ENCODE data around the gene RIN1. TPM values are rescaled to one million over a fixed set of nuclear protein-coding genes. Genes with fewer than 3 reads are reported as not detected.

Gene RIN1
- total and polyA plus RNA-seq, 2 of the 13 experiments (the other 11 are each of a cell fraction or from before 2014, with no cell fraction given): 2.4 to 4.1 TPM

DNA sequence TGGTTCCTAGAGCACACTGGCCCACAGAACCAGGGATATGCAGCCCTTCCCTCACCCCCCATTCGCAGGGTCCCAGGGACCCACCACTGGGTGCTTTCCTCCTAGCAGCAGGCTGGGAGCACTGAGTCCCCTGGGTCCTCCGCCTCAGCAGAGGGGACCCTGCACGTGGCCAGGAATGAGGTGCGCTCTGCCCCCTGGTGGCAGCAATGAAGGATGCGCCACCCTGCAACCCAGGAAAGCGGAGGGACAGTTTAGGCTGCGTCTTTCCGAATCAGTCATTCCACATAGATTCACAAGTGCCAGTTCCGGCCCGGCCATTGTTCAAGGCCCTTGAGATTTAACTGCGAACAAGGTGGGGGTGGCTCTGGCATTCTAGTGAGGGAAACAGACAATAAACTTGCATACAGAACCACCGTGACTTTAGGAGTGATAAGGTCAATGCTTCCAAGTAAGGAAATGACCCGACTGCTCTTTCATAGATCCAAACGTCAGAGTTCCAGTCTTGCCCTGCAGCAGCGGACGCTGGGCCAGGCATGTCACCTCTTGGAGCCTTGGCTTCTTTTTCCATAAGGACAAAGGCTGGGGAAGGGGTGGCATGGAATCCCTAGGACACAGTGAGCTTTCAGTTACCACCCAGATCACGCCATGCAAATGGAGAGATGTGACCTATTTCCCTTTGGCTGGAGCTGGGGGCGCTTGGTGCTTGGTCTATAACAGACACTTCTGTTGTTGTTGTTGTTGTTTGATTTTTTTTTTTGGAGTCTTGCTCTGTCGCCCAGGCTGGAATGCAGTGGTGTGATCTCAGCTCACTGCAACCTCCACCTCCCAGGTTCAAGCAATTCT lies 7.7 kb downstream of the RIN1 start:
- BruUV-seq (replicated peaks): no TSS peak
- Histone ChIP-seq H3K4me1 (ENCODE audit: insufficient read depth, low read length) (peaks cover 57% of the 10 kb centered on the region), H3K9me3 (ENCODE audit: low read length) (no peaks in the 10 kb centered on the region), H3K9ac (ENCODE audit: insufficient read depth, low read depth, low read length) (peak overlapping the region; percentile 53), H3K36me3 (replicated peaks in 1 of 2; ENCODE audit: control insufficient read depth in 1 of 2, insufficient read depth in 2 of 2, low read length in 2 of 2) (no peaks in the 10 kb centered on the region), H3K4me2 (ENCODE audit: low read depth, low read length) (peak overlapping the region; percentile 100), H4K20me1 (ENCODE audit: insufficient read depth, low read length) (no peaks in the 10 kb centered on the region), H2AFZ (ENCODE audit: low read length) (peak overlapping the region; percentile 79), H3K27ac (ENCODE audit: extremely low read length, insufficient read depth, low read length) (peak overlapping the region; percentile 45), H3K79me2 (ENCODE audit: insufficient read depth, low read length) (no peaks in the 10 kb centered on the region), H3K4me3 (replicated peaks in 1 of 3; ENCODE audit: insufficient read depth in 1 of 3, low read depth in 2 of 3, low read length in 3 of 3) (peak overlapping the region; percentile 36 to 76 (median 47)), H3K27me3 (ENCODE audit: control insufficient read depth in 1 of 2, insufficient read depth in 2 of 2, low read length in 2 of 2) (peaks cover 0 to 17% of the 10 kb centered on the region in 2 experiments; a peak in 3 of 5 replicates)
- ChIA-PET CTCF (ENCODE audit: low intra/inter-chr PET ratio, low total read pairs) (interaction anchor here (1.0 to 3.4 kb wide), 6 partner anchors 8 to 106 kb away, joined by 3 to 68 read pairs (median 6); no protein-coding TSS in a partner anchor), POLR2A (interaction anchor here (0.9 to 4.0 kb wide), 3 partner anchors 12 to 39 kb away, joined by 3 to 35 read pairs (median 3); partner anchors contain the start of genes CD248 and YIF1A)
- DNase-seq (ENCODE audit: low spot score) (peak; percentile 71), FAIRE-seq (peak; percentile 73), ATAC-seq (peak; percentile 85)
- 2% methylated on average over 11 of the region's 19 CpGs for WGBS (ENCODE audit: low lambda C conversion rate)
- in situ Hi-C loops (cut with HindIII; ENCODE audit: extremely low pct_ligation_motif_present, low pct_unique_long_range_greater_than_20kb) (loop anchor here (5.0 kb wide), 1 partner anchor 36 kb away; the partner anchor contains the start of gene TMEM151A), intact Hi-C loops (cut with micrococcal nuclease; ENCODE audit: unreplicated experiment) (loop anchor here (1.0 to 5.0 kb wide), 2 partner anchors 17 to 546 kb away; partner anchors contain the start of gene AP5B1)
- TF ChIP-seq ZFP62 (CRISPR knock-in tag; IDR thresholded peaks at IDR 0.05): no peak
- TF ChIP-seq, protein P1, sequence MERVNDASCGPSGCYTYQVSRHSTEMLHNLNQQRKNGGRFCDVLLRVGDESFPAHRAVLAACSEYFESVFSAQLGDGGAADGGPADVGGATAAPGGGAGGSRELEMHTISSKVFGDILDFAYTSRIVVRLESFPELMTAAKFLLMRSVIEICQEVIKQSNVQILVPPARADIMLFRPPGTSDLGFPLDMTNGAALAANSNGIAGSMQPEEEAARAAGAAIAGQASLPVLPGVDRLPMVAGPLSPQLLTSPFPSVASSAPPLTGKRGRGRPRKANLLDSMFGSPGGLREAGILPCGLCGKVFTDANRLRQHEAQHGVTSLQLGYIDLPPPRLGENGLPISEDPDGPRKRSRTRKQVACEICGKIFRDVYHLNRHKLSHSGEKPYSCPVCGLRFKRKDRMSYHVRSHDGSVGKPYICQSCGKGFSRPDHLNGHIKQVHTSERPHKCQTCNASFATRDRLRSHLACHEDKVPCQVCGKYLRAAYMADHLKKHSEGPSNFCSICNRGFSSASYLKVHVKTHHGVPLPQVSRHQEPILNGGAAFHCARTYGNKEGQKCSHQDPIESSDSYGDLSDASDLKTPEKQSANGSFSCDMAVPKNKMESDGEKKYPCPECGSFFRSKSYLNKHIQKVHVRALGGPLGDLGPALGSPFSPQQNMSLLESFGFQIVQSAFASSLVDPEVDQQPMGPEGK (CRISPR knock-in tag; IDR thresholded peaks at IDR 0.05): peak; percentile 63
- TF ChIP-seq, protein P2, sequence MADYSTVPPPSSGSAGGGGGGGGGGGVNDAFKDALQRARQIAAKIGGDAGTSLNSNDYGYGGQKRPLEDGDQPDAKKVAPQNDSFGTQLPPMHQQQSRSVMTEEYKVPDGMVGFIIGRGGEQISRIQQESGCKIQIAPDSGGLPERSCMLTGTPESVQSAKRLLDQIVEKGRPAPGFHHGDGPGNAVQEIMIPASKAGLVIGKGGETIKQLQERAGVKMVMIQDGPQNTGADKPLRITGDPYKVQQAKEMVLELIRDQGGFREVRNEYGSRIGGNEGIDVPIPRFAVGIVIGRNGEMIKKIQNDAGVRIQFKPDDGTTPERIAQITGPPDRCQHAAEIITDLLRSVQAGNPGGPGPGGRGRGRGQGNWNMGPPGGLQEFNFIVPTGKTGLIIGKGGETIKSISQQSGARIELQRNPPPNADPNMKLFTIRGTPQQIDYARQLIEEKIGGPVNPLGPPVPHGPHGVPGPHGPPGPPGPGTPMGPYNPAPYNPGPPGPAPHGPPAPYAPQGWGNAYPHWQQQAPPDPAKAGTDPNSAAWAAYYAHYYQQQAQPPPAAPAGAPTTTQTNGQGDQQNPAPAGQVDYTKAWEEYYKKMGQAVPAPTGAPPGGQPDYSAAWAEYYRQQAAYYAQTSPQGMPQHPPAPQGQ (CRISPR knock-in tag; IDR thresholded peaks at IDR 0.05; ENCODE audit: borderline replicate concordance): no peak
- TF ChIP-seq POGZ (CRISPR knock-in tag; IDR thresholded peaks at IDR 0.05): no peak
- TF ChIP-seq CREM (IDR thresholded peaks at IDR 0.05): no peak
- TF ChIP-seq CREM (CRISPR knock-in tag; IDR thresholded peaks at IDR 0.05): no peak
- TF ChIP-seq RELA (CRISPR knock-in tag; IDR thresholded peaks at IDR 0.05): 0 out of 2 replicates have a peak, but pooled peaks have one; percentile 19
- no peak for TF ChIP-seq LBX2 (CRISPR knock-in tag; IDR thresholded peaks at IDR 0.05; ENCODE audit: borderline replicate concordance)
- no peak for TF ChIP-seq HNRNPK (IDR thresholded peaks at IDR 0.05; ENCODE audit: low read depth, low read length, poor library complexity, severe bottlenecking)
- no peak; the same call in 1 of the 2 replicates for TF ChIP-seq ZNF224 (CRISPR knock-in tag; IDR thresholded peaks at IDR 0.05)
- no peak for TF ChIP-seq RERE (CRISPR knock-in tag; IDR thresholded peaks at IDR 0.05; ENCODE audit: low read depth)
- TF ChIP-seq ZBTB1 (CRISPR knock-in tag; IDR thresholded peaks at IDR 0.05; ENCODE audit: borderline replicate concordance): no peak

Measured in HepG2 (cell line).